ENCODE data around the gene KANK4.

Gene KANK4

GRCh38 chr1:62314454-62315350 is 4.5 kb downstream of the KANK4 start:
- DNase-seq (ENCODE audit: extremely low spot score) = no peak
- POLR2A ChIA-PET = no interaction called here
- no peak for TF ChIP-seq FOXM1 (IDR thresholded peaks at IDR 0.05; ENCODE audit: borderline replicate concordance)
- TF ChIP-seq ARNT (IDR thresholded peaks at IDR 0.05) = no peak
- TF ChIP-seq CTBP1 (IDR thresholded peaks at IDR 0.05; ENCODE audit: borderline replicate concordance) = no peak
- no peak for TF ChIP-seq PKNOX1 (IDR thresholded peaks at IDR 0.05)
- no peak for TF ChIP-seq TARDBP (IDR thresholded peaks at IDR 0.05)
- TF ChIP-seq FOXK2 (IDR thresholded peaks at IDR 0.05) = no peak
- no peak for TF ChIP-seq LEF1 (IDR thresholded peaks at IDR 0.05; ENCODE audit: borderline replicate concordance)
- TF ChIP-seq BHLHE40 (IDR thresholded peaks at IDR 0.05; ENCODE audit: borderline replicate concordance) = no peak
- TF ChIP-seq SUZ12 (IDR thresholded peaks at IDR 0.05) = no peak
- TF ChIP-seq ZNF384 (IDR thresholded peaks at IDR 0.05) = no peak
- no peak for TF ChIP-seq ELF4 (IDR thresholded peaks at IDR 0.05)
- no peak for TF ChIP-seq SP1 (IDR thresholded peaks at IDR 0.05)
- TF ChIP-seq FOXA1 (IDR thresholded peaks at IDR 0.05) = no peak
- TF ChIP-seq NFRKB (IDR thresholded peaks at IDR 0.05) = no peak
- no peak for TF ChIP-seq HDGF (IDR thresholded peaks at IDR 0.05; ENCODE audit: borderline replicate concordance)
- TF ChIP-seq L3MBTL2 (conservative IDR thresholded peaks at IDR 0.05) = no peak
- CTCF ChIA-PET = no interaction called here

GRCh38 chr1:62312698-62313097 is 6.5 kb downstream of the KANK4 start:
- CTCF ChIA-PET = interaction anchor here (0.8 to 1.5 kb wide), 2 partner anchors 13 to 86 kb away, joined by 3 to 9 read pairs; no protein-coding TSS in a partner anchor
- no peak for DNase-seq (ENCODE audit: extremely low spot score)
- POLR2A ChIA-PET = no interaction called here
- TF ChIP-seq SP1 (IDR thresholded peaks at IDR 0.05) = no peak
- TF ChIP-seq TARDBP (IDR thresholded peaks at IDR 0.05) = no peak
- TF ChIP-seq FOXK2 (IDR thresholded peaks at IDR 0.05) = no peak
- no peak for TF ChIP-seq CTBP1 (IDR thresholded peaks at IDR 0.05; ENCODE audit: borderline replicate concordance)
- TF ChIP-seq PKNOX1 (IDR thresholded peaks at IDR 0.05) = no peak
- TF ChIP-seq NFRKB (IDR thresholded peaks at IDR 0.05) = no peak
- TF ChIP-seq BHLHE40 (IDR thresholded peaks at IDR 0.05; ENCODE audit: borderline replicate concordance) = no peak
- no peak for TF ChIP-seq ARNT (IDR thresholded peaks at IDR 0.05)
- no peak for TF ChIP-seq FOXA1 (IDR thresholded peaks at IDR 0.05)
- no peak for TF ChIP-seq ZNF384 (IDR thresholded peaks at IDR 0.05)
- TF ChIP-seq SUZ12 (IDR thresholded peaks at IDR 0.05) = no peak
- TF ChIP-seq HDGF (IDR thresholded peaks at IDR 0.05; ENCODE audit: borderline replicate concordance) = no peak
- TF ChIP-seq FOXM1 (IDR thresholded peaks at IDR 0.05; ENCODE audit: borderline replicate concordance) = no peak
- TF ChIP-seq ELF4 (IDR thresholded peaks at IDR 0.05) = no peak

- ChIA-PET CTCF (interaction anchor here (0.7 to 1.7 kb wide), 5 partner anchors 12 to 91 kb away, joined by 4 to 9 read pairs (median 6); no protein-coding TSS in a partner anchor), POLR2A (interaction anchor here (0.9 kb wide), 1 partner anchor 10 kb away, joined by 3 read pairs; no protein-coding TSS in a partner anchor)
- peak; percentile 73 for DNase-seq (ENCODE audit: extremely low spot score)
- TF ChIP-seq PKNOX1 (IDR thresholded peaks at IDR 0.05) (peak; percentile 65; the same call in 1 of the 2 replicates), ARNT (IDR thresholded peaks at IDR 0.05) (no peak), ZNF384 (IDR thresholded peaks at IDR 0.05) (no peak), ELF4 (IDR thresholded peaks at IDR 0.05) (no peak), LEF1 (IDR thresholded peaks at IDR 0.05; ENCODE audit: borderline replicate concordance) (peak; percentile 40; the same call in 1 of the 2 replicates), NFRKB (IDR thresholded peaks at IDR 0.05) (no peak)
Observed at GRCh38 chr1:62311473-62311943, 7.7 kb downstream of the KANK4 start.

GRCh38 chr1:62309906-62310305 is 9.3 kb downstream of the KANK4 start:
- ChIA-PET CTCF (interaction anchor here (0.8 to 1.4 kb wide), 3 partner anchors 16 to 143 kb away, joined by 3 to 4 read pairs (median 3); no protein-coding TSS in a partner anchor), POLR2A (no interaction called here)
- DNase-seq (ENCODE audit: extremely low spot score) = no peak
- TF ChIP-seq TARDBP (IDR thresholded peaks at IDR 0.05) (no peak), ELF4 (IDR thresholded peaks at IDR 0.05) (no peak), PKNOX1 (IDR thresholded peaks at IDR 0.05) (no peak), LEF1 (IDR thresholded peaks at IDR 0.05; ENCODE audit: borderline replicate concordance) (no peak), FOXM1 (IDR thresholded peaks at IDR 0.05; ENCODE audit: borderline replicate concordance) (no peak), SUZ12 (IDR thresholded peaks at IDR 0.05) (no peak), FOXA1 (IDR thresholded peaks at IDR 0.05) (no peak), ZNF384 (IDR thresholded peaks at IDR 0.05) (no peak), HDGF (IDR thresholded peaks at IDR 0.05; ENCODE audit: borderline replicate concordance) (no peak), FOXK2 (IDR thresholded peaks at IDR 0.05) (no peak), SP1 (IDR thresholded peaks at IDR 0.05) (no peak), CTBP1 (IDR thresholded peaks at IDR 0.05; ENCODE audit: borderline replicate concordance) (no peak), L3MBTL2 (conservative IDR thresholded peaks at IDR 0.05) (no peak), BHLHE40 (IDR thresholded peaks at IDR 0.05; ENCODE audit: borderline replicate concordance) (no peak), NFRKB (IDR thresholded peaks at IDR 0.05) (no peak), ARNT (IDR thresholded peaks at IDR 0.05) (no peak)

GRCh38 chr1:62308606-62309005 is 10.6 kb downstream of the KANK4 start:
- ChIA-PET CTCF (no interaction called here), POLR2A (no interaction called here)
- TF ChIP-seq BHLHE40 (IDR thresholded peaks at IDR 0.05; ENCODE audit: borderline replicate concordance) (no peak), SP1 (IDR thresholded peaks at IDR 0.05) (no peak), LEF1 (IDR thresholded peaks at IDR 0.05; ENCODE audit: borderline replicate concordance) (no peak), SUZ12 (IDR thresholded peaks at IDR 0.05) (no peak), CTBP1 (IDR thresholded peaks at IDR 0.05; ENCODE audit: borderline replicate concordance) (no peak), HDGF (IDR thresholded peaks at IDR 0.05; ENCODE audit: borderline replicate concordance) (no peak), FOXA1 (IDR thresholded peaks at IDR 0.05) (no peak), ZNF384 (IDR thresholded peaks at IDR 0.05) (no peak), PKNOX1 (IDR thresholded peaks at IDR 0.05) (no peak), L3MBTL2 (conservative IDR thresholded peaks at IDR 0.05) (no peak), ELF4 (IDR thresholded peaks at IDR 0.05) (no peak), TARDBP (IDR thresholded peaks at IDR 0.05) (no peak), ARNT (IDR thresholded peaks at IDR 0.05) (no peak), FOXM1 (IDR thresholded peaks at IDR 0.05; ENCODE audit: borderline replicate concordance) (no peak), NFRKB (IDR thresholded peaks at IDR 0.05) (no peak)
- no peak for DNase-seq (ENCODE audit: extremely low spot score)

Measured in HEK293T (cell line).